Adrenal gland (tissue), 5 donors: ENCODE results near the gene SHISAL1.

Experiments used
- CTCF ChIP-seq, 6 experiments: fragments of 450-650 bp in 4 of 6; fragments of 200-600 bp in 2 of 6; sonication (generic) in 1 of 6; IDR thresholded peaks; 1 replicate in 5 of 6; 2 replicates in 1 of 6; pipeline versions ENCODE4 v1.5.1 to v1.8.0; 2016 to 2021; ENCODE audit warnings: antibody characterized with exemption in 6 of 6, mild to moderate bottlenecking in 2 of 6, moderate library complexity in 1 of 6
- POLR2A ChIP-seq, 2 donors: fragments of 450-650 bp; IDR thresholded peaks; one replicate each; pipeline ENCODE4 v1.6.1; 2017; ENCODE audit warnings: antibody characterized with exemption in 2 of 2, mild to moderate bottlenecking in 2 of 2, moderate library complexity in 1 of 2
- donor health status: DM: no; HTN: no; CAD: no.

GRCh38 chr22:44348971-44349560 is 36.3 kb upstream of the SHISAL1 start:
- TF ChIP-seq CTCF (IDR thresholded peaks at IDR 0.05) (no peak), POLR2A (IDR thresholded peaks at IDR 0.05) (no peak)
